GM19099 (cell line): ENCODE data around the gene GDF3.

Source experiments
- POLR2A ChIP-seq: IDR thresholded peaks from 3 replicates; pipeline ENCODE4 v1.6.1; 2011; ENCODE audit warnings: low read depth; ENCODE audit not compliant: insufficient read length; ENCODE audit errors: extremely low read depth

The GDF3 gene

GRCh38 chr12:7695566-7696197, at the start of gene GDF3:
Gene GDF3, minus strand, starts transcription at chr12:7695775. Its CDS starts 47 bp downstream, at chr12:7695728.
- no peak for TF ChIP-seq POLR2A

DNA sequence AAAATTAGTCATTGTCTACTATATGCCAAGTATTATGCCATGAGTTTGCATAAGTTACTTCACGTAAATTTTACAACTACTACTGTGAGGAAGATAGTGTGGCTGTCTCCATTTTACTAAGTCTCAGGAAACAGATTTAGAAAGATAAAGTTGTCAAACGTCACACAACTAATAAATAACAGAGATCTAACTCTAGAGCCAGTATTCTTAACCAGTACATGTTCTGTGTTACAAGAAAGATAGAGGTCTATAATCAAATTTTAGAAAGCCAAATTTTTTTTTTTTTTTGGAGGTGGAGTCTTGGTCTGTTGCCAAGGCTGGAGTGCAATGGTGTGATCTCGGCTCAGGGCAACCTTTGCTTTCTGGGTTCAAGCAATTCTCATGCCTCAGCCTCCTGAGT, 37.4 kb upstream of the GDF3 start:
- TF ChIP-seq POLR2A: no peak

DNA sequence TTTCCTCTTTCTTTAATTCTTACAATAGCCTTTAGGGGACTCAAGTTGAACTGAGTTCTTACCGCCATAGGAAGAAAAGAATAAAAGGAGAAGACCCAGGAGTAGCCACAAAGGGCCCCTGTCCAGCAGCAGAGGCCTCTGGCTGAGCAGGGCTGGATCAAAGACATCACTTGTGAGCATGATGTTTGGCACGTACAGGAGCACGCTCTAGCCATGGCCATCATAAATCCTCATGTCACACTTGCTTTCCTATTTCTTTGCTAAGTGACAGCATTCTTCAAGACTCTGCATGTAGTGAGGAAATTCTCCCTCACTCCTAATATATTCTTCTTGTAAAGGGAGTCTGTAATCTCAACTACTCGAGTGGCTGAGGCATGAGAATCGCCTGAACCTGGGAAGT, 35.9 kb upstream of the GDF3 start:
- no peak for TF ChIP-seq POLR2A

GRCh38 chr12:7729746-7730145, 34.2 kb upstream of the GDF3 start:
- no peak for TF ChIP-seq POLR2A

GRCh38 chr12:7723926-7724325, 28.4 kb upstream of the GDF3 start:
- no peak for TF ChIP-seq POLR2A

DNA sequence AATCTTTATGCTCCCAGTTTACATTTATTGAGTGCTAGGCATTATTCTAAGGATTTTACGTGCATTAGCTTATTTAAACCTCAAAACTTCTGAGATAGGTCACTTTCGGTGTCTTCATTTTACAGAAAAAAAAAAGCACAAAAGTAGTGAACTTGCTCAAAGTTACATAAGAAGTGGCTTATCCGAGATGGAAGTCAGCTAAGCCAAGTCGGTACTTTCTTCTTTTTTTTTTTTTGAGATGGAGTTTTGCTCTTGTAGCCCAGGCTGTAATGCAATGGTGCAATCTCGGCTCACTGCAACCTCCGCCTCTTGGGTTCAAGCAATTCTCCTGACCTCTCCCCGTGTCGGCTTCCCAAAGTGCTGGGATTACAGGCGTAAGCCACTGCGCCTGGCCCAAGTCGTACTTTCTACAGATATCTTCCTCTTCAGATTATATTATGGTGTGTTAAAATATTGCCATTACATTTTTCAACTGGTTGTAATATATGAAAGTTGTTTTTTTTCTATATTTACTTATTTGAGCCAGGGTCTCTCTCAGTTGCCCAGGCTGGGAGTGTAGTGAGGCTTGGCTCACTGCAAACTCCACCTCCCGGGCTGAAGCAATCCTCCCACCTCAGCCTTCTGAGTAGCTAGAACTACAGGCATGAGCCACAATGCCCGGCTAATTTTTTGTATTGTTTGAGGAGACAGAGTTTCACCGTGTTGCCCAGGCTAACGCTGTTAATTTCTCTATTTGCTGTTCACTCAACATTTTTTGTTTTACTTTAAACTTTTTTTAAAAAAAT, 24.6 kb upstream of the GDF3 start:
- no peak for TF ChIP-seq POLR2A

GRCh38 chr12:7716381-7716780, 20.8 kb upstream of the GDF3 start:
- TF ChIP-seq POLR2A: no peak

DNA sequence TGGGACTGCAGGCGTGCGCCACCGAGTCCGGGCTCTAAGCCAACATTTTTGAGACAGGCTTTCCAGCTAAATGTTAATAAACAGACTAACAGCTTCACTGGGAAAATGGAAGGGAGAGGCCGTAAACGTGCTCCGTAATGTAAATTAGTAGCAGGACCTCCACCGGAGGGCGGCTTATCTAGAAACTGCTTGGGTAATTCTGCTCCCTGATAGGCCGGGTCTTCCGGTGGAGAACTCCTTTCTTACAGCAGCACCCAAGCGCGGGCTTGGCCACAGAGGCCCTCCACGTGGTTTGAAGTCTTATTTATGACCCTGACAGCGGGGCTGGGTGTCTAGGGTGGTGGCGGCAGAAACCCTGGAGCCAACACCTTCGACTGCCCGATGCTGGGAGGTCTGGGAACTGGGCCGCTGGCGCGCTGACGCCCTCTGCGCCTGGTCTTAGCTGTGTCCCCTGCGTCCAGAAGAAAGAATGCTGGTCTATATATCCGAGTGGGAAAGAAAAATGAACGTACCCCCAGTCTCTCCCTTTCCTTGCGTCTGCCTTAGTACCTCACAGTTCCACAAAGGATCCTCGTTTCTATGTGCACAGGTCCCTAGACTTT, 17.4 kb upstream of the GDF3 start:
- TF ChIP-seq POLR2A: no peak

GRCh38 chr12:7711133-7711532, 15.6 kb upstream of the GDF3 start, which contains the start of gene DPPA3:
Gene DPPA3, plus strand, starts transcription at chr12:7711433. Its CDS starts 138 bp downstream, at chr12:7711571.
- no peak for TF ChIP-seq POLR2A

DNA sequence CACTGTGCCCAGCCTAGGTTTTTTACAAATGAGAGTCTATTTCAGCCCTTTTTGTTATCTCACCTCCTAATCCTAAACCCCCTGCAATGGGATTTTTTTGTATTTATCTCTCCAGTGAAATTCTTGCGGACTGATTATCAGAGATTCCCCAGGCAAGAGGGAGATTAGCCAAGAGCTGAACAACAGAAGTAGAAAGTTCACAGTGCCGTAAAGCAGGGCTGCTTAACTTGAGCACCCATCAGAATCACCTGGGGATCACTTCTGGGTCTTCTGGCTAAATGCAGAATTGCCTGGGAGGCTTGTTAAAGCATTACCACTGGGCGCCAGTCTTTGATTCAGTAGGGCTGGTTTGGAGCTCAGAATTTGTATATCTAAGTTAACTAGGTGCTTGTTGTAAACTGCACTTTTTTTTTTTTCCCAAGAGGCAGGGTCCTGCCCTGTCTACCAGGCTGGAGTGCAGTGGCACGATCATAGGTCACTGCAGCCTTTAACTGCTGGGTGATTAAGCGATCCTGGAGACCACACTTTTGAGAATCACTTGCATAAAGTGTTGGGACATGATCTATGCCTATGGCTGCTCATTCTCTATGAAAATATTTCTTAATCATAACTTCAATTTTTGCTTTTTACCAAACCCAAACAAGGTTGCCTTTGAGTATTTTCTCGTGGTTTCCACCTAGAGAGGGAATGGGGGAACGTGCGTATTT, 14.5 kb upstream of the GDF3 start:
- TF ChIP-seq POLR2A: no peak

DNA sequence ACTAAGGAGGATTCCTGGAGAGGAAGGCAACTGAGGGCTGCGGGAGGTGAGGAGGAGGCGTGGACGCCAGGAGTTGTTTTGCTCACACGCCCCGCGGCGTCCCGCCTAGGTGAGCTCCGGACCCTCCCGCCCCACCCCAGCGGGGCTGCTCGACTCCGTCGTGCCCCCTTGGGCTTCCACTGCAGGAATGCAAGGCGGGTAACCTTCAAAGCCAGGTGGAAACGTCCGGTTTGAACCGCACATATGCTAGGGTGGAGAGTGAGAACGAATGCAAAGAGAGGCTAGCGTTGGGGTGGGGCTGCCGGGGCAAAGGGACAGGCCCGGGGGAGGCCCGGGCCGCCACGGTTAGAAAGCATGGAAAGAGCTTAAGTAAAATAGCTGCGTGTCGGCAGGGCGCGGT, 10.3 kb upstream of the GDF3 start:
- TF ChIP-seq POLR2A: no peak

- TF ChIP-seq POLR2A: no peak
These were observed 376 bp downstream of the GDF3 start for GRCh38 chr12:7695237-7695560.

DNA sequence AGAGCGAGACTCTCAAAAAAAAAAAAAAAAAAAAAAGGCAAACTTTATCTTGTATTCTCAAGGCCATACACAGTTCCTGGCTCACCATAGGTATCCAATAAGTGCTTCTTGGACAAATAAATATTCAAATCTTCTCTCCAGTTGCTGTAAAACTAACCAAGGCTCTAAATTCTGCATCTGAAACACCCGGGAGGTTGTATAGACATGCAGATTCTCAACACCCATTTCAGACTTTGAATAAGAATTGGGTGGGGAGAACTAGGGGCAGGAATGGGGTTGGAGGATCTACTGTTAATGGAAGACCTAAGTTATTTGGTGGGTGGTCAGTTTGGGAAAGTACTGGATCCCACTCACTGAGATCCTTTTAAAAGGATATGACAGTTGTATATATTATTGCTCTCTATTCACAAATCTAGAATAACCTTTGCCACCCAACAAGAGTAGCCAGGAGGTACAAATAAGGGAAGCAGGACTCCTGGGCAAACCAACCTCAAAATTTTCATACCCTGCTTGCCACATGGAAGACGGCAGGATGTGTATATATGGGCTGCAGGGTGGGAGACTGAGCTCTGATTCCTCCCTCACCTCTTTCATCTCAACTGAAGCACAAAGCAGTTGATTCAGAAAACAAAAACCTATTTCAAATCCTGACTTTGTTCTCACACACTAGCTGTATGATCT, 879 bp downstream of the GDF3 start:
- TF ChIP-seq POLR2A: no peak

- TF ChIP-seq POLR2A: no peak
These were observed 1.8 kb downstream of the GDF3 start for GRCh38 chr12:7693793-7694192.

- TF ChIP-seq POLR2A: no peak
These were observed 14.0 kb downstream of the GDF3 start for GRCh38 chr12:7681535-7681934.

- no peak for TF ChIP-seq POLR2A
These were observed 16.1 kb downstream of the GDF3 start for GRCh38 chr12:7679251-7680045.
